ENCODE measurements around the gene SDCBP2.

- TF ChIP-seq EZH2 (IDR thresholded peaks at IDR 0.05) = no peak
- TF ChIP-seq, protein P1, sequence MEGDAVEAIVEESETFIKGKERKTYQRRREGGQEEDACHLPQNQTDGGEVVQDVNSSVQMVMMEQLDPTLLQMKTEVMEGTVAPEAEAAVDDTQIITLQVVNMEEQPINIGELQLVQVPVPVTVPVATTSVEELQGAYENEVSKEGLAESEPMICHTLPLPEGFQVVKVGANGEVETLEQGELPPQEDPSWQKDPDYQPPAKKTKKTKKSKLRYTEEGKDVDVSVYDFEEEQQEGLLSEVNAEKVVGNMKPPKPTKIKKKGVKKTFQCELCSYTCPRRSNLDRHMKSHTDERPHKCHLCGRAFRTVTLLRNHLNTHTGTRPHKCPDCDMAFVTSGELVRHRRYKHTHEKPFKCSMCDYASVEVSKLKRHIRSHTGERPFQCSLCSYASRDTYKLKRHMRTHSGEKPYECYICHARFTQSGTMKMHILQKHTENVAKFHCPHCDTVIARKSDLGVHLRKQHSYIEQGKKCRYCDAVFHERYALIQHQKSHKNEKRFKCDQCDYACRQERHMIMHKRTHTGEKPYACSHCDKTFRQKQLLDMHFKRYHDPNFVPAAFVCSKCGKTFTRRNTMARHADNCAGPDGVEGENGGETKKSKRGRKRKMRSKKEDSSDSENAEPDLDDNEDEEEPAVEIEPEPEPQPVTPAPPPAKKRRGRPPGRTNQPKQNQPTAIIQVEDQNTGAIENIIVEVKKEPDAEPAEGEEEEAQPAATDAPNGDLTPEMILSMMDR (IDR thresholded peaks at IDR 0.05) = no peak
Measured at GRCh38 chr20:1370548-1371110, 41.7 kb upstream of the SDCBP2 start.

Measured in neural progenitor cell (in vitro differentiated cells).